ENCODE data around the gene SPTBN1.

Gene SPTBN1

GRCh38 chr2:54456362-54456611 lies 160 bp downstream of the SPTBN1 start:
- 1% methylated on average over 15 of the region's 30 CpGs; no CpG with 5 or more reads in 1 of the 2 experiments for WGBS, 2 experiments (ENCODE audit: insufficient coverage in 2 of 2)
- H3K9me3 ChIP-seq (ENCODE audit: control insufficient read depth, low read length) = no peaks in the 10 kb centered on the region
- peaks cover 9% of the 10 kb centered on the region for H3K4me1 ChIP-seq (ENCODE audit: control insufficient read depth, insufficient read depth, low read length, poor library complexity, severe bottlenecking)
- peak overlapping the region; percentile 34 for H3K27ac ChIP-seq (ENCODE audit: low read depth, low read length, severe bottlenecking)
- no peaks in the 10 kb centered on the region for H3K36me3 ChIP-seq (ENCODE audit: control insufficient read depth, insufficient read depth, low read length)
- H3K4me3 ChIP-seq (ENCODE audit: extremely low read depth, insufficient read depth, low read length, poor library complexity, severe bottlenecking) = peak overlapping the region; percentile 72

GRCh38 chr2:54456612-54457322 lies 640 bp downstream of the SPTBN1 start:
- Histone ChIP-seq H3K27ac (ENCODE audit: low read depth, low read length, severe bottlenecking) (peak overlapping the region; percentile 34), H3K9me3 (ENCODE audit: control insufficient read depth, low read length) (no peaks in the 10 kb centered on the region), H3K36me3 (ENCODE audit: control insufficient read depth, insufficient read depth, low read length) (no peaks in the 10 kb centered on the region), H3K4me3 (ENCODE audit: extremely low read depth, insufficient read depth, low read length, poor library complexity, severe bottlenecking) (peak overlapping the region; percentile 72), H3K4me1 (ENCODE audit: control insufficient read depth, insufficient read depth, low read length, poor library complexity, severe bottlenecking) (peaks cover 9% of the 10 kb centered on the region)
- WGBS, 2 experiments (ENCODE audit: insufficient coverage in 2 of 2) = 0 to 1% methylated on average over 40 to 52 of the region's 87 CpGs

- H3K4me1 ChIP-seq (ENCODE audit: control insufficient read depth, insufficient read depth, low read length, poor library complexity, severe bottlenecking) = peaks cover 9% of the 10 kb centered on the region
- no peak overlapping the region for H3K27ac ChIP-seq (ENCODE audit: low read depth, low read length, severe bottlenecking)
- no peaks in the 10 kb centered on the region for H3K9me3 ChIP-seq (ENCODE audit: control insufficient read depth, low read length)
- 0 to 1% methylated on average over 23 to 25 of the region's 35 CpGs for WGBS, 2 experiments (ENCODE audit: insufficient coverage in 2 of 2)
- H3K36me3 ChIP-seq (ENCODE audit: control insufficient read depth, insufficient read depth, low read length) = no peaks in the 10 kb centered on the region
- H3K4me3 ChIP-seq (ENCODE audit: extremely low read depth, insufficient read depth, low read length, poor library complexity, severe bottlenecking) = peak overlapping the region; percentile 72
These were observed 1.3 kb downstream of the SPTBN1 start for GRCh38 chr2:54457323-54458023.

- 45 to 51% methylated on average over 1 to 2 of the region's 2 CpGs for WGBS, 2 experiments (ENCODE audit: insufficient coverage in 2 of 2)
- H3K4me3 ChIP-seq (ENCODE audit: extremely low read depth, insufficient read depth, low read length, poor library complexity, severe bottlenecking) = no peak overlapping the region
These were observed 2.9 kb downstream of the SPTBN1 start for GRCh38 chr2:54459037-54459441.

GRCh38 chr2:54461261-54461660 lies 5.1 kb downstream of the SPTBN1 start:
- Histone ChIP-seq H3K4me1 (ENCODE audit: control insufficient read depth, insufficient read depth, low read length, poor library complexity, severe bottlenecking) (peaks cover 6% of the 10 kb centered on the region), H3K27ac (ENCODE audit: low read depth, low read length, severe bottlenecking) (no peak overlapping the region), H3K36me3 (ENCODE audit: control insufficient read depth, insufficient read depth, low read length) (no peaks in the 10 kb centered on the region), H3K4me3 (ENCODE audit: extremely low read depth, insufficient read depth, low read length, poor library complexity, severe bottlenecking) (no peak overlapping the region), H3K9me3 (ENCODE audit: control insufficient read depth, low read length) (no peaks in the 10 kb centered on the region)
- 92 to 100% methylated on average over 2 of the region's 4 CpGs for WGBS, 2 experiments (ENCODE audit: insufficient coverage in 2 of 2)

More at GRCh38 chr2:54459037-54459441, 2.9 kb downstream of the SPTBN1 start:
- H3K4me1 ChIP-seq (ENCODE audit: control insufficient read depth, insufficient read depth, low read length, poor library complexity, severe bottlenecking) = peaks cover 9% of the 10 kb centered on the region
- no peaks in the 10 kb centered on the region for H3K9me3 ChIP-seq (ENCODE audit: control insufficient read depth, low read length)
- H3K27ac ChIP-seq (ENCODE audit: low read depth, low read length, severe bottlenecking) = no peak overlapping the region
- no peaks in the 10 kb centered on the region for H3K36me3 ChIP-seq (ENCODE audit: control insufficient read depth, insufficient read depth, low read length)

- H3K4me1 ChIP-seq (ENCODE audit: control insufficient read depth, insufficient read depth, low read length, poor library complexity, severe bottlenecking) = peaks cover 5% of the 10 kb centered on the region
- 100% methylated on average over 1 of the region's 2 CpGs for WGBS, 2 experiments (ENCODE audit: insufficient coverage in 2 of 2)
- no peak overlapping the region for H3K27ac ChIP-seq (ENCODE audit: low read depth, low read length, severe bottlenecking)
These were observed 8.2 kb downstream of the SPTBN1 start for GRCh38 chr2:54464341-54464740.

GRCh38 chr2:54465143-54465542 lies 9.0 kb downstream of the SPTBN1 start:
- Histone ChIP-seq H3K27ac (ENCODE audit: low read depth, low read length, severe bottlenecking) (no peak overlapping the region), H3K4me1 (ENCODE audit: control insufficient read depth, insufficient read depth, low read length, poor library complexity, severe bottlenecking) (peaks cover 13% of the 10 kb centered on the region), H3K36me3 (ENCODE audit: control insufficient read depth, insufficient read depth, low read length) (no peaks in the 10 kb centered on the region), H3K9me3 (ENCODE audit: control insufficient read depth, low read length) (no peaks in the 10 kb centered on the region), H3K4me3 (ENCODE audit: extremely low read depth, insufficient read depth, low read length, poor library complexity, severe bottlenecking) (no peak overlapping the region)
- 74 to 91% methylated on average over 2 of the region's 2 CpGs for WGBS, 2 experiments (ENCODE audit: insufficient coverage in 2 of 2)

More at GRCh38 chr2:54464341-54464740, 8.2 kb downstream of the SPTBN1 start:
- Histone ChIP-seq H3K9me3 (ENCODE audit: control insufficient read depth, low read length) (no peaks in the 10 kb centered on the region), H3K4me3 (ENCODE audit: extremely low read depth, insufficient read depth, low read length, poor library complexity, severe bottlenecking) (no peak overlapping the region), H3K36me3 (ENCODE audit: control insufficient read depth, insufficient read depth, low read length) (no peaks in the 10 kb centered on the region)

- no peaks in the 10 kb centered on the region for H3K36me3 ChIP-seq (ENCODE audit: control insufficient read depth, insufficient read depth, low read length)
- H3K27ac ChIP-seq (ENCODE audit: low read depth, low read length, severe bottlenecking) = peak overlapping the region; percentile 47
- peaks cover 26% of the 10 kb centered on the region for H3K4me1 ChIP-seq (ENCODE audit: control insufficient read depth, insufficient read depth, low read length, poor library complexity, severe bottlenecking)
- no peaks in the 10 kb centered on the region for H3K9me3 ChIP-seq (ENCODE audit: control insufficient read depth, low read length)
- no peak overlapping the region for H3K4me3 ChIP-seq (ENCODE audit: extremely low read depth, insufficient read depth, low read length, poor library complexity, severe bottlenecking)
- 65 to 73% methylated on average over 4 of the region's 4 CpGs for WGBS, 2 experiments (ENCODE audit: insufficient coverage in 2 of 2)
These were observed 10.7 kb downstream of the SPTBN1 start for GRCh38 chr2:54466870-54467269.

- H3K4me1 ChIP-seq (ENCODE audit: control insufficient read depth, insufficient read depth, low read length, poor library complexity, severe bottlenecking) = peaks cover 26% of the 10 kb centered on the region
These were observed 12.5 kb downstream of the SPTBN1 start for GRCh38 chr2:54468673-54469072.

GRCh38 chr2:54469484-54470053 lies 13.4 kb downstream of the SPTBN1 start:
- Histone ChIP-seq H3K4me3 (ENCODE audit: extremely low read depth, insufficient read depth, low read length, poor library complexity, severe bottlenecking) (no peak overlapping the region), H3K27ac (ENCODE audit: low read depth, low read length, severe bottlenecking) (peak overlapping the region; percentile 87), H3K4me1 (ENCODE audit: control insufficient read depth, insufficient read depth, low read length, poor library complexity, severe bottlenecking) (peaks cover 29% of the 10 kb centered on the region), H3K36me3 (ENCODE audit: control insufficient read depth, insufficient read depth, low read length) (no peaks in the 10 kb centered on the region), H3K9me3 (ENCODE audit: control insufficient read depth, low read length) (no peaks in the 10 kb centered on the region)
- WGBS, 2 experiments (ENCODE audit: insufficient coverage in 2 of 2) = 57 to 86% methylated on average over 1 to 2 of the region's 3 CpGs

More at GRCh38 chr2:54468673-54469072, 12.5 kb downstream of the SPTBN1 start:
- no CpG with 5 or more reads among the region's 2 CpGs for WGBS, 2 experiments (ENCODE audit: insufficient coverage in 2 of 2)
- Histone ChIP-seq H3K27ac (ENCODE audit: low read depth, low read length, severe bottlenecking) (peak overlapping the region; percentile 87), H3K4me3 (ENCODE audit: extremely low read depth, insufficient read depth, low read length, poor library complexity, severe bottlenecking) (no peak overlapping the region), H3K9me3 (ENCODE audit: control insufficient read depth, low read length) (no peaks in the 10 kb centered on the region), H3K36me3 (ENCODE audit: control insufficient read depth, insufficient read depth, low read length) (no peaks in the 10 kb centered on the region)
